ENCODE results near the gene TSR3. TPM values are rescaled to one million over a fixed set of nuclear protein-coding genes. Genes with fewer than 3 reads are reported as not detected.

The TSR3 gene
- total RNA-seq, 4 donors from 2014 or later, result 84.1 to 107 (median 96.7) TPM

GRCh38 chr16:1356061-1356900 is 4.6 kb upstream of the TSR3 start:
- Histone ChIP-seq H3K36me3 (peaks cover 0 to 6% of the 10 kb centered on the region in 2 donors), H3K4me1 (peaks cover 12 to 15% of the 10 kb centered on the region in 2 donors), H3K9me3 (no peaks in the 10 kb centered on the region), H3K27ac (no peak overlapping the region), H3K4me3 (replicated peaks in 1 of 3) (no peak overlapping the region), H3K27me3 (no peaks in the 10 kb centered on the region)
- 82 to 85% methylated on average over 9 to 27 of the region's 33 CpGs for WGBS, 2 donors
- DNase-seq, result no peak
- intact Hi-C loops (cut with DNase I), result no loop called here
- TF ChIP-seq CTCF (IDR thresholded peaks at IDR 0.05), result no peak

GRCh38 chr16:1355591-1355990 is 3.9 kb upstream of the TSR3 start:
- WGBS, 2 donors, result 74 to 84% methylated on average over 8 to 12 of the region's 15 CpGs
- DNase-seq, result no peak
- no peak overlapping the region for H3K4me3 ChIP-seq (replicated peaks in 1 of 3)
- H3K4me1 ChIP-seq, result peaks cover 18 to 21% of the 10 kb centered on the region in 2 donors
- no peak overlapping the region for H3K27ac ChIP-seq
- no peaks in the 10 kb centered on the region for H3K9me3 ChIP-seq
- intact Hi-C loops (cut with DNase I), result no loop called here
- no peaks in the 10 kb centered on the region for H3K27me3 ChIP-seq
- TF ChIP-seq POLR2A (IDR thresholded peaks at IDR 0.05), result no peak
- no peak for TF ChIP-seq CTCF (IDR thresholded peaks at IDR 0.05)
- H3K36me3 ChIP-seq, result peaks cover 0 to 2% of the 10 kb centered on the region in 2 donors

- Histone ChIP-seq H3K9me3 (no peaks in the 10 kb centered on the region), H3K36me3 (no peaks in the 10 kb centered on the region), H3K27me3 (no peaks in the 10 kb centered on the region), H3K4me1 (peaks cover 18 to 23% of the 10 kb centered on the region in 2 donors), H3K4me3 (replicated peaks in 1 of 3) (no peak overlapping the region), H3K27ac (no peak overlapping the region)
- WGBS, 2 donors, result 90 to 91% methylated on average over 49 of the region's 49 CpGs
- intact Hi-C loops (cut with DNase I), result loop anchor here (5.0 kb wide), 2 partner anchors 43 to 52 kb away; no protein-coding TSS in a partner anchor
- no peak for TF ChIP-seq POLR2A (IDR thresholded peaks at IDR 0.05)
- no peak for DNase-seq
These were observed 3.3 kb upstream of the TSR3 start for GRCh38 chr16:1354815-1355540.

- Histone ChIP-seq H3K4me3 (replicated peaks in 1 of 3) (peak overlapping the region; percentile 43 to 97 (median 95)), H3K27ac (peak overlapping the region in 1 of 3 donors; percentile 49), H3K9me3 (no peaks in the 10 kb centered on the region), H3K27me3 (no peaks in the 10 kb centered on the region), H3K36me3 (peaks cover 12 to 16% of the 10 kb centered on the region in 2 donors), H3K4me1 (peaks cover 18 to 23% of the 10 kb centered on the region in 2 donors)
- intact Hi-C loops (cut with DNase I), result loop anchor here (5.0 kb wide), 2 partner anchors 39 to 56 kb away; no protein-coding TSS in a partner anchor
- 0 to 2% methylated on average over 7 to 14 of the region's 35 CpGs for WGBS, 2 donors
- TF ChIP-seq CTCF (IDR thresholded peaks at IDR 0.05) (no peak), POLR2A (IDR thresholded peaks at IDR 0.05) (no peak)
- DNase-seq, result no peak
These were observed 480 bp downstream of the TSR3 start for GRCh38 chr16:1351215-1351581.

DNA sequence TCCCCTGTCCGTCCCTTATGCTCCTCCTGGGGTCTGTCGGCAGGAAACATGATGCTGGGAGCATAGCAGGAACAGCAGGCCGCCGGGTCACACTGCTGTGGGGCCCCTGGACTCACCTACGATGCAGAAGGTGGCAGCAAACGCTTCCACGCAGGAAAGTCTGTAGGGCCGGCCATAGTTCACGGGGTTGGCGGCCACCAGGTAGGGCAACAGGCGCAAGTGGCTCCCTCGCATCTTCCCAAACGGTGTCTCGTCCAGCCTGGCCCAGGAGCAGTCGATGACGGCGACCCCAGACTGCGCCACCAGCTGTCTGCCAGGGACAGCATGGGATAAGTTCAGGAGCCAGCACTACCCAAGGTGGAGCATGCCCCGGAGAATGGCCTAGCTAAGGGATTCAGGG is 987 bp downstream of the TSR3 start:
- DNase-seq, result no peak
- intact Hi-C loops (cut with DNase I), result loop anchor here (5.0 kb wide), 2 partner anchors 38 to 57 kb away; no protein-coding TSS in a partner anchor
- H3K27ac ChIP-seq, result no peak overlapping the region
- WGBS, 2 donors, result 86 to 90% methylated on average over 9 to 18 of the region's 19 CpGs
- no peaks in the 10 kb centered on the region for H3K27me3 ChIP-seq
- H3K9me3 ChIP-seq, result no peaks in the 10 kb centered on the region
- H3K4me3 ChIP-seq (replicated peaks in 1 of 3), result peak overlapping the region in 2 of 3 donors; percentile 43 to 95
- H3K36me3 ChIP-seq, result peaks cover 12 to 16% of the 10 kb centered on the region in 2 donors
- TF ChIP-seq POLR2A (IDR thresholded peaks at IDR 0.05) (no peak), CTCF (IDR thresholded peaks at IDR 0.05) (no peak)
- peaks cover 18 to 23% of the 10 kb centered on the region in 2 donors for H3K4me1 ChIP-seq

Measured in thyroid gland (tissue), 4 donors.